Gastroesophageal sphincter (tissue), 4 donors: ENCODE data around the gene NDUFB7. TPM values are rescaled to one million over a fixed set of nuclear protein-coding genes. Genes with fewer than 3 reads are reported as not detected.

Experiments used
- ATAC-seq: fragments of 150-250 bp; one replicate; pipeline ENCODE4 v1.9.1; 2016; ENCODE audit warnings: mild to moderate bottlenecking, moderate library complexity
- H3K27ac ChIP-seq, 4 donors: fragments of 200-600 bp; sonication (generic) in 3 of 4; 1 replicate in 3 of 4; 2 replicates in 1 of 4; pipeline ENCODE4 v1.5.1; 2016 to 2019
- H3K27me3 ChIP-seq: fragments of 200-600 bp; sonication (generic); one replicate; pipeline ENCODE4 v1.5.1; 2019
- H3K36me3 ChIP-seq, 2 donors: fragments of 200-600 bp; sonication (generic); one replicate each; pipeline ENCODE4 v1.5.1; 2019; ENCODE audit warnings: control low read depth in 1 of 2
- H3K4me1 ChIP-seq, 3 donors: fragments of 200-600 bp; sonication (generic); 1 replicate in 2 of 3; 2 replicates in 1 of 3; pipeline ENCODE4 v1.5.1; 2016 to 2019; ENCODE audit warnings: control low read depth in 2 of 3
- H3K4me3 ChIP-seq, 2 donors: fragments of 200-600 bp; sonication (generic); one replicate each; pipeline ENCODE4 v1.5.1; 2019; ENCODE audit warnings: mild to moderate bottlenecking in 1 of 2, moderate library complexity in 1 of 2
- H3K9me3 ChIP-seq, 3 donors: fragments of 200-600 bp; sonication (generic); one replicate each; pipeline ENCODE4 v1.5.1; 2017 to 2019; ENCODE audit warnings: control low read depth in 2 of 3
- CTCF ChIP-seq, 4 experiments: fragments of 200-600 bp in 2 of 4; fragments of 450-650 bp in 2 of 4; sonication (generic) in 1 of 4; IDR thresholded peaks; one replicate each; pipeline ENCODE4 v1.5.1; 2017 to 2019; ENCODE audit warnings: antibody characterized with exemption in 4 of 4, mild to moderate bottlenecking in 2 of 4, moderate library complexity in 2 of 4
- EP300 ChIP-seq: sonication (generic); formaldehyde crosslinking; IDR thresholded peaks from one replicate; pipeline ENCODE4 v1.6.1; 2017; ENCODE audit warnings: antibody characterized with exemption, mild to moderate bottlenecking
- POLR2A ChIP-seq, 2 donors: fragments of 450-650 bp; IDR thresholded peaks; one replicate each; pipeline ENCODE4 v1.6.1; 2017; ENCODE audit warnings: antibody characterized with exemption in 2 of 2, mild to moderate bottlenecking in 2 of 2, moderate library complexity in 1 of 2
- POLR2AphosphoS5 ChIP-seq: sonication (generic); formaldehyde crosslinking; IDR thresholded peaks from one replicate; pipeline ENCODE4 v1.6.1; 2017; ENCODE audit warnings: antibody characterized with exemption
- WGBS, 2 donors: methylation state at CpG; one replicate each; pipeline ENCODE4 v1.1.5; 2018; ENCODE audit warnings: low coverage in 1 of 2; 5-methylcytosine and 5-hydroxymethylcytosine counted together
- total RNA-seq, 4 donors: library from RNA; depleted of rRNA; stranded (reverse); fragments of >200 nt; gene quantifications; one replicate each; pipeline ENCODE4 v1.1.0, GENCODE V29; 2016

Gene NDUFB7
- total RNA-seq, 4 donors from 2014 or later = 251 to 393 (median 330) TPM

GRCh38 chr19:14520543-14520942, 51.3 kb downstream of the NDUFB7 start:
- Histone ChIP-seq H3K4me1 (peaks cover 0 to 28% (median 18%) of the 10 kb centered on the region in 3 donors), H3K27ac (no peak overlapping the region), H3K9me3 (no peaks in the 10 kb centered on the region), H3K4me3 (no peak overlapping the region), H3K27me3 (no peaks in the 10 kb centered on the region), H3K36me3 (peaks cover 0 to 13% of the 10 kb centered on the region in 2 donors)
- no peak for TF ChIP-seq EP300
- TF ChIP-seq POLR2AphosphoS5 = no peak
- no peak for TF ChIP-seq CTCF (IDR thresholded peaks at IDR 0.05)
- 94 to 100% methylated on average over 1 to 4 of the region's 4 CpGs for WGBS, 2 donors
- ATAC-seq = no peak

GRCh38 chr19:14519860-14520407, 51.9 kb downstream of the NDUFB7 start:
- WGBS, 2 donors = 14% methylated on average over 1 of the region's 2 CpGs; no CpG with 5 or more reads in 1 of the 2 donors
- H3K36me3 ChIP-seq = peaks cover 0 to 19% of the 10 kb centered on the region in 2 donors
- no peak overlapping the region for H3K4me3 ChIP-seq
- TF ChIP-seq POLR2A (IDR thresholded peaks at IDR 0.05) = no peak
- no peak for TF ChIP-seq POLR2AphosphoS5
- no peak for TF ChIP-seq CTCF (IDR thresholded peaks at IDR 0.05)
- no peak for TF ChIP-seq EP300
- H3K27me3 ChIP-seq = no peaks in the 10 kb centered on the region
- no peaks in the 10 kb centered on the region for H3K9me3 ChIP-seq
- H3K27ac ChIP-seq = peak overlapping the region in 3 of 4 donors; percentile 97 to 99 (median 99)
- no peak for ATAC-seq
- peaks cover 0 to 34% (median 25%) of the 10 kb centered on the region in 3 donors for H3K4me1 ChIP-seq

GRCh38 chr19:14519245-14519859, 52.5 kb downstream of the NDUFB7 start:
- 89 to 94% methylated on average over 13 to 18 of the region's 22 CpGs for WGBS, 2 donors
- H3K4me3 ChIP-seq = no peak overlapping the region
- ATAC-seq = no peak

GRCh38 chr19:14517840-14518505, 53.9 kb downstream of the NDUFB7 start, which contains the start of gene DNAJB1:
TSS of gene DNAJB1 (minus strand) at chr19:14518397. CDS start at chr19:14518349, 48 bp downstream.
- peak within 1 kb of the TSS; percentile 96 to 99 (median 98) for H3K27ac ChIP-seq
- TF ChIP-seq POLR2AphosphoS5 (peak; percentile 95), POLR2A (IDR thresholded peaks at IDR 0.05) (peak; percentile 97 to 98), CTCF (IDR thresholded peaks at IDR 0.05) (no peak), EP300 (no peak)
- peaks cover 0 to 39% of the 10 kb centered on the region in 2 donors for H3K36me3 ChIP-seq
- peak; percentile 90 for ATAC-seq
- H3K4me1 ChIP-seq = peaks cover 0 to 50% (median 30%) of the 10 kb centered on the region in 3 donors
- no peaks in the 10 kb centered on the region for H3K27me3 ChIP-seq
- no peaks in the 10 kb centered on the region for H3K9me3 ChIP-seq
- peak within 1 kb of the TSS; percentile 82 to 94 for H3K4me3 ChIP-seq
- 2% methylated on average over 9 of the region's 82 CpGs; no CpG with 5 or more reads in 1 of the 2 donors for WGBS, 2 donors

More at GRCh38 chr19:14519245-14519859, 52.5 kb downstream of the NDUFB7 start:
- Histone ChIP-seq H3K36me3 (peaks cover 0 to 25% of the 10 kb centered on the region in 2 donors), H3K27ac (peak overlapping the region; percentile 64 to 99 (median 98)), H3K27me3 (no peaks in the 10 kb centered on the region), H3K9me3 (no peaks in the 10 kb centered on the region), H3K4me1 (peaks cover 0 to 40% (median 30%) of the 10 kb centered on the region in 3 donors)
- TF ChIP-seq POLR2A (IDR thresholded peaks at IDR 0.05) = no peak
- no peak for TF ChIP-seq EP300
- TF ChIP-seq POLR2AphosphoS5 = no peak
- TF ChIP-seq CTCF (IDR thresholded peaks at IDR 0.05) = no peak
